Caco-2 (cell line): ENCODE results near the gene GOLPH3L. TPM values are rescaled to one million over a fixed set of nuclear protein-coding genes. Genes with fewer than 3 reads are reported as not detected.
"Not testable (repeated sequence)": the region's sequence is repeated elsewhere in the genome, so short reads cannot be mapped to it uniquely, and the experiment has no call there.

Experiments
- BruUV-seq: library from RNA; stranded (reverse); fragments of 400-500 nt; replicated peaks from 2 replicates; lab custom pipeline; 2021; lab: Mats Ljungman, UMichigan
- CTCF ChIA-PET: fragments of 300-600 bp; sonication (Branson Sonifier 250); formaldehyde crosslinking; loops from one replicate; lab custom pipeline; 2022; ENCODE audit warnings: antibody characterized with exemption; lab: Charles Lee
- POLR2A ChIA-PET: fragments of 300-600 bp; sonication (Branson Sonifier 250); formaldehyde crosslinking; loops from one replicate; lab custom pipeline; 2022; ENCODE audit warnings: antibody characterized with exemption; lab: Charles Lee
- DNase-seq, 2 experiments: peaks; one replicate each; pipeline versions ENCODE4 v3.0.0 to v3.0.0-alpha.2; 2020 to 2022
- H3K27me3 ChIP-seq: replicated peaks from 2 replicates; pipeline ENCODE4 v1.6.0; 2011; ENCODE audit warnings: low read length; ENCODE audit not compliant: control insufficient read depth, insufficient read depth
- H3K36me3 ChIP-seq: 2 replicates; pipeline ENCODE4 v1.5.1; 2011; ENCODE audit warnings: low read length; ENCODE audit not compliant: control insufficient read depth, insufficient read depth
- H3K4me1 ChIP-seq: fragments of 250-450 bp; sonication (Bioruptor Pico); 2 replicates; pipeline ENCODE4 v1.5.1; 2020; ENCODE audit warnings: mild to moderate bottlenecking
- H3K4me3 ChIP-seq: 2 replicates; pipeline ENCODE4 v1.5.1; 2011; ENCODE audit warnings: low read depth, mild to moderate bottlenecking, control low read depth, low read length
- H3K9me3 ChIP-seq: fragments of 250-450 bp; sonication (Bioruptor Pico); 2 replicates; pipeline ENCODE4 v1.5.1; 2020; ENCODE audit warnings: mild to moderate bottlenecking, moderate library complexity
- H3K27ac Mint-ChIP-seq: one replicate; pipeline ENCODE4 v1.8.0; 2022; ENCODE audit warnings: mixed read lengths; ENCODE audit not compliant: unreplicated experiment
- H3K27me3 Mint-ChIP-seq: one replicate; pipeline ENCODE4 v1.8.0; 2022; ENCODE audit warnings: mixed read lengths; ENCODE audit not compliant: insufficient read depth, unreplicated experiment
- H3K36me3 Mint-ChIP-seq: one replicate; pipeline ENCODE4 v1.8.0; 2022; ENCODE audit warnings: mild to moderate bottlenecking, mixed read lengths; ENCODE audit not compliant: insufficient read depth, unreplicated experiment
- H3K4me1 Mint-ChIP-seq: one replicate; pipeline ENCODE4 v1.8.0; 2022; ENCODE audit warnings: low read depth, mixed read lengths; ENCODE audit not compliant: unreplicated experiment
- H3K4me3 Mint-ChIP-seq: one replicate; pipeline ENCODE4 v1.8.0; 2022; ENCODE audit warnings: mild to moderate bottlenecking, moderate library complexity, mixed read lengths; ENCODE audit not compliant: unreplicated experiment
- H3K9me3 Mint-ChIP-seq: one replicate; pipeline ENCODE4 v1.8.0; 2022; ENCODE audit warnings: mixed read lengths; ENCODE audit not compliant: unreplicated experiment
- intact Hi-C: fragments of 100-400 bp; cut with micrococcal nuclease; formaldehyde crosslinking; loops from one replicate; pipeline ENCODE4 v1.10.0; 2022; ENCODE audit not compliant: unreplicated experiment
- total RNA-seq: library from RNA; stranded (reverse); gene quantifications from 2 replicates; pipeline ENCODE4 v1.2.3, GENCODE V29; 2022
- TF ChIP-seq, protein P1 (sequence below), 2 experiments: fragments of 200-600 bp in 1 of 2; IDR thresholded peaks; 1 replicate in 1 of 2; 2 replicates in 1 of 2; pipeline versions ENCODE4 v1.5.1 to v1.8.0; 2011 to 2022; ENCODE audit warnings: antibody characterized with exemption in 1 of 2, control low read depth in 1 of 2, inconsistent platforms in 1 of 2, low read depth in 1 of 2, low read length in 1 of 2, mild to moderate bottlenecking in 1 of 2, moderate library complexity in 1 of 2; ENCODE audit not compliant: insufficient read depth in 1 of 2, severe bottlenecking in 1 of 2, unreplicated experiment in 1 of 2

Gene GOLPH3L
- total RNA-seq, 1 experiment from 2014 or later: 13.3 TPM

GRCh38 chr1:150604226-150604588 is 92.7 kb downstream of the GOLPH3L start:
- ChIA-PET POLR2A (interaction anchor here (0.6 to 2.4 kb wide), 5 partner anchors 17 to 42 kb away, joined by 3 to 16 read pairs (median 6); partner anchors contain the start of genes ENSA and MCL1), CTCF (interaction anchor here (1.5 kb wide), 1 partner anchor 43 kb away, joined by 3 read pairs; no protein-coding TSS in a partner anchor)
- Mint-ChIP-seq H3K27ac (peak overlapping the region; percentile 95), H3K9me3 (no peaks in the 10 kb centered on the region), H3K36me3 (peaks cover 6% of the 10 kb centered on the region), H3K27me3 (no peaks in the 10 kb centered on the region), H3K4me1 (peaks cover 16% of the 10 kb centered on the region), H3K4me3 (no peak overlapping the region)
- H3K36me3 ChIP-seq: no peaks in the 10 kb centered on the region
- H3K9me3 ChIP-seq: no peaks in the 10 kb centered on the region
- H3K4me3 ChIP-seq: no peak overlapping the region
- TF ChIP-seq, protein P1, sequence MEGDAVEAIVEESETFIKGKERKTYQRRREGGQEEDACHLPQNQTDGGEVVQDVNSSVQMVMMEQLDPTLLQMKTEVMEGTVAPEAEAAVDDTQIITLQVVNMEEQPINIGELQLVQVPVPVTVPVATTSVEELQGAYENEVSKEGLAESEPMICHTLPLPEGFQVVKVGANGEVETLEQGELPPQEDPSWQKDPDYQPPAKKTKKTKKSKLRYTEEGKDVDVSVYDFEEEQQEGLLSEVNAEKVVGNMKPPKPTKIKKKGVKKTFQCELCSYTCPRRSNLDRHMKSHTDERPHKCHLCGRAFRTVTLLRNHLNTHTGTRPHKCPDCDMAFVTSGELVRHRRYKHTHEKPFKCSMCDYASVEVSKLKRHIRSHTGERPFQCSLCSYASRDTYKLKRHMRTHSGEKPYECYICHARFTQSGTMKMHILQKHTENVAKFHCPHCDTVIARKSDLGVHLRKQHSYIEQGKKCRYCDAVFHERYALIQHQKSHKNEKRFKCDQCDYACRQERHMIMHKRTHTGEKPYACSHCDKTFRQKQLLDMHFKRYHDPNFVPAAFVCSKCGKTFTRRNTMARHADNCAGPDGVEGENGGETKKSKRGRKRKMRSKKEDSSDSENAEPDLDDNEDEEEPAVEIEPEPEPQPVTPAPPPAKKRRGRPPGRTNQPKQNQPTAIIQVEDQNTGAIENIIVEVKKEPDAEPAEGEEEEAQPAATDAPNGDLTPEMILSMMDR (IDR thresholded peaks at IDR 0.05; ENCODE audit: insufficient read depth in 1 of 2, low read depth in 1 of 2, low read length in 1 of 2, severe bottlenecking in 1 of 2, unreplicated experiment in 1 of 2): no peak
- TSS peak; percentile 96 for BruUV-seq
- peaks cover 15% of the 10 kb centered on the region for H3K4me1 ChIP-seq
- DNase-seq: no peak
- no peaks in the 10 kb centered on the region for H3K27me3 ChIP-seq
- intact Hi-C loops: loop anchor here (2.0 kb wide), 1 partner anchor 25 kb away; the partner anchor contains the start of gene MCL1

DNA sequence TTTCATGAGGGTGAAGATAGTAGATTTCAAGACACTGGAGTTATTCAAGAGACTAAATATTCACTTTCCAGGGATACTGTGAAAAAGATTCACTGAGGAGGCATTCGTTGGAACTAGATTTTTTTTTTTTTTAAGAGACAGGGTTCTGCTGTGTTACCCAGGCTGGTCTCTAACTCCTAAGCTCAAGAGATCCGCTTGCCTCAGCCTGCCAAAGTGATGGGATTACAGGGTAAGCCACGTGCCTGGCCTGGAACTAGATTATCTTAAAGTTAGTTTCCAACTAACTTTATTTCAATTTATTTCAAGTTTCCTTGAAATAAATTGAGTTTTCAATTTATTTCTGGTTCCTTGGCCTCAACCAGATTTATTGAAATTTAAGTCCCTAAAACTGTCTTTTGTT is 93.2 kb downstream of the GOLPH3L start:
- no peaks in the 10 kb centered on the region for H3K27me3 Mint-ChIP-seq
- intact Hi-C loops: loop anchor here (2.0 kb wide), 1 partner anchor 25 kb away; the partner anchor contains the start of gene MCL1
- no peaks in the 10 kb centered on the region for H3K9me3 ChIP-seq
- H3K27ac Mint-ChIP-seq: peak overlapping the region; percentile 95
- ChIA-PET CTCF (no interaction called here), POLR2A (interaction anchor here (1.0 to 2.4 kb wide), 3 partner anchors 24 to 41 kb away, joined by 3 to 16 read pairs (median 5); partner anchors contain the start of genes ENSA and MCL1)
- H3K27me3 ChIP-seq: no peaks in the 10 kb centered on the region
- no TSS peak for BruUV-seq
- H3K4me1 Mint-ChIP-seq: peaks cover 16% of the 10 kb centered on the region
- H3K4me3 Mint-ChIP-seq: no peak overlapping the region
- TF ChIP-seq, protein P1 (IDR thresholded peaks at IDR 0.05; ENCODE audit: insufficient read depth in 1 of 2, low read depth in 1 of 2, low read length in 1 of 2, severe bottlenecking in 1 of 2, unreplicated experiment in 1 of 2): no peak
- H3K36me3 Mint-ChIP-seq: peaks cover 6% of the 10 kb centered on the region
- no peaks in the 10 kb centered on the region for H3K36me3 ChIP-seq
- peaks cover 15% of the 10 kb centered on the region for H3K4me1 ChIP-seq
- H3K9me3 Mint-ChIP-seq: no peaks in the 10 kb centered on the region
- DNase-seq: no peak
- no peak overlapping the region for H3K4me3 ChIP-seq

GRCh38 chr1:150602372-150602771 is 94.6 kb downstream of the GOLPH3L start:
- DNase-seq, H3K27me3 Mint-ChIP-seq, H3K36me3 Mint-ChIP-seq, H3K9me3 Mint-ChIP-seq, H3K27me3 ChIP-seq, H3K4me3 ChIP-seq, BruUV-seq, H3K36me3 ChIP-seq, POLR2A ChIA-PET, H3K27ac Mint-ChIP-seq, H3K9me3 ChIP-seq, intact Hi-C loops, H3K4me3 Mint-ChIP-seq: not testable (repeated sequence)
- H3K4me1 Mint-ChIP-seq: peaks cover 16% of the 10 kb centered on the region
- CTCF ChIA-PET: interaction anchor here (0.9 kb wide), 1 partner anchor 40 kb away, joined by 3 read pairs; no protein-coding TSS in a partner anchor
- H3K4me1 ChIP-seq: peaks cover 15% of the 10 kb centered on the region
